RCC 7860 (cell line): ENCODE results near the gene NRDC.
"Not testable (repeated sequence)": the region's sequence is repeated elsewhere in the genome, so short reads cannot be mapped to it uniquely, and the experiment has no call there.

ENCODE experiments used
- DNase-seq: peaks from one replicate; pipeline ENCODE4 v3.0.0-alpha.2; 2015; ENCODE audit warnings: low spot score
- FAIRE-seq: peaks from 2 replicates; lab custom pipeline; 2012; peaks lifted over from hg19 to GRCh38; lab: Jason Lieb, UNC

The NRDC gene

DNA sequence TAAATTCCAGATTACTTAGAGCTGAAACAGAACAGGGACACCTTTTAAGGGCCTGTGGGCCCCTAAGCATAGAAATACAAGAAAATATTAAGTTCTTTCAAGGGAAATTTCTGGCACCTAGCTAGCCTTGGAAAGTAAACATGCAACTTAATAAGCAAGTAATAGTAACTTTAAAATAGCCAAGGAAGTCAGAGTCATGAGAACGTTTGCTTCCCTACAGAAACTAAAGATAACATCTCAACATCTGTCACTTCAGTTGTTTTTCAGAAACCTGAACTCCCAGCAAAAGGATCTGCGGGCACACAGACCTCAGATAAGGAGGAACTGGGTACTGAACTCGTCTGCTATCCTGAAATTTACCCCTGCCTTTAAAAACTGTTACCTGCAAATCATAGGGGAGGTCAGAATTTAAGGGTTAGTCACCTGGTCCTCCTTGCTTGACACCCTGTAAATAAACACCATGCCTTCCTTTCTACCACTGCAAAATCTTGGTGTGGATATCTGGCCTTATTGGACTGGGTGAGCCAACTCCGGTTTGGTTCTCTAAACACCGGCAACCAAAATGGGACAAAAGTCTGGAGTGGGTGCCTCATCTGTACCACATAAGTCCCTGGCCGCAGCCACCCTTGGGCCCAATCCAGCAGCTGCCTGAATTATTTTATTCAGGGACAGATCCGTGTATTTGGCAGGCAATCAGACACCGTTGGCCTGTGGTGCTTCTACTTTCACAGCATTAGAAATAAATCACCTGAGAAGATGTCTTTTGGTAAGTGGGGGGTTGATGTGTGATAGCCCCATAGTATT is 27.9 kb downstream of the NRDC start:
- no peak for FAIRE-seq

GRCh38 chr1:51847294-51847920 is 31.1 kb downstream of the NRDC start:
- no peak for FAIRE-seq
- no peak for DNase-seq

More for the DNA sequence above, 27.9 kb downstream of the NRDC start:
- DNase-seq = no peak

DNA sequence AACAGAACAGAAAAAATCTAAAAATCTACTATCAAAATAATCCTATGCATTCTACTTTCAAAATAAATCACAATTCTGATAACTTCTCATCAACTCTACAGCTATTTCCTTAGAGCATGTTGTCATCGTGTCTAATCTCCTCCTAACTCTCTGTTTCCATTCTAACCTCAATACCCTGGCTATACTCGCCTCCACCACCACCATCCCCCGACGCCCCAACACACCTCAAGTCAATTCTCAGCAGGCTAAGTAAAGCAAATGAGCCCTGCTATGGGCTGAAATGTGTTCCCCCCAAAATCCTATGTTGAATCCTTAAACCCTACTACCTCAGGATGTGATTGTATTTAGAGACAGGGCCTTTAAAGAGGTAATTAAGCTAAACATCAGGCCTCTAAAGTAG is 34.6 kb downstream of the NRDC start:
- no peak for DNase-seq
- FAIRE-seq = no peak

- no peak for FAIRE-seq
- DNase-seq = no peak
These were observed 36.3 kb downstream of the NRDC start for GRCh38 chr1:51842261-51842660.

GRCh38 chr1:51840743-51841461 is 37.6 kb downstream of the NRDC start:
- DNase-seq (no peak), FAIRE-seq (no peak)

- no peak for DNase-seq
- no peak for FAIRE-seq
These were observed 38.3 kb downstream of the NRDC start for GRCh38 chr1:51840182-51840581.

- FAIRE-seq (no peak), DNase-seq (no peak)
These were observed 39.4 kb downstream of the NRDC start for GRCh38 chr1:51839094-51839493.

DNA sequence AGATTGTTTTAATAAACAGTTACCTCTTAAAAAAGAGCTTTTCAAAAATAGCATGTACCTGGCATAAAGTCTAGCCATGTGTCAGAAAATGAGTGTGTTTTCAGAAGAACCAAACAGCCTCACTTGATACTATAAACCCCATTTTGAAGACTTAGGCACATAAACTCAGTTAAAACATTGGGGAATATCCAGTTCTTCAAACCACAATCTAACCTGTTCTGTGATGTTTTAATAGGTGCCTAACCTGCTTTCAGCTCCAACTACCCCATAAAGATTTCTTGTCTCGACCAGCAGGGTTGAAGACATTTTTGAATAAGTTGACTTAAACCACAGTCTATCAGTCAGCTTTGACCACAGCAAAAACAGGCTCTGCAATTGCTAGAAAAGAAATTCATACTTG is 41.3 kb downstream of the NRDC start:
- FAIRE-seq (no peak), DNase-seq (no peak)

GRCh38 chr1:51833700-51834099 is 44.8 kb downstream of the NRDC start:
- DNase-seq (no peak), FAIRE-seq (no peak)

DNA sequence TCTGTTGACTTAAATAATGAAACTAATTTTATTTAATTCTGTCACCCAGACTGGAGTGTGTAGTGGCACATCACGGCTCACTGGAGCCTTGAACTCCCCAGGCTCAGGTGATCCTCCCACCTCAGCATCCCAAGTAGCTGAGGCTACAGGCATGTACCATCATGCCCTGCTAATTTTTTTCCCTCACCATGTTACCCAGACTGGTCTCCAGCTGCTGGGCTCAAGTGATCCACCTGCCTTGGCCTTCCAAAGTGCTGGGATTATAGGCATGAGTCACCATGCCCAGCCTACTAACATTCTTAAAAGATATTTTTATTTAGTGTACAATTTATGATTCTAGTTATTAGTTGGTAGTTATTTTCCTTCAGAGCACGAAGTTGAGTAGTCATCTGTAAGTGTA is 49.5 kb downstream of the NRDC start:
- no peak for DNase-seq
- no peak for FAIRE-seq

DNA sequence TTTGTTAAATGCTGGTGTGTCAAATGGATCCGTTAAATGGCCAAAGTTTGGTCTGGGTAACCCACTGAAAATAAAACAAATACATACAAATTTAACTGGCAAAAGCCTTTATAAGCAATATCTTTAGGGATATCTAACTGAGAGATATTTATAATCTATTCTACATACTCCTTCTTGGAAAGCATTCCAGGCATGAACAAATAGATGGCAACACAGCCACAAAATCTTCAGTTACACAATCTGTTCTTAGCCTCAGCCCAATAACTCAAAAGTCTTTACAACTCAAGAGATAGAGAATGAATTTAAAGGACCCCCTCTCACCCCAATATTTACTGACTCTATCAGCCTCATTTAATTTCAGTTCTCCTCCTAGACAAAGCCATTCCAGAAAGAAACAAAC is 58.7 kb downstream of the NRDC start:
- FAIRE-seq (no peak), DNase-seq (no peak)

GRCh38 chr1:51819021-51819420 is 59.5 kb downstream of the NRDC start:
- not testable (repeated sequence) for DNase-seq, FAIRE-seq

GRCh38 chr1:51818487-51818886 is 60.0 kb downstream of the NRDC start:
- no peak for DNase-seq
- FAIRE-seq = peak; percentile 45

DNA sequence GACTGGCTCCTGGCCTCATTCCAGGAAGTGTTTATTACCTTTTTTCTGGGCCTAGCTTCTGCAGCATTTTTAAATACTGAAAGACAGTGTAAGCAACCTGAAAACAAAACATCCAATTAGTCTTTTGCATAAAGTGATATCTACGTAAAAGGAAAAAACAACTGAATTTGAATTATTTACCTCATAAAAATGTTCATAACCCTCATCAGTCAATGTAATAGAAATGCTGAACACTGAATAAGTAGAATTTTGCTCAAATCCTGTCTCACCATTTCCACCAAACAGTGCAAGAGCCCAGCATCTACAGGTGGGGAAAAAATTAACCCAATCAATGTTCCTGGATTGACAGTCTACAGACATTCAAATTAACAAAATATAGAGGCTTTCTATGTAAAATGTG is 64.0 kb downstream of the NRDC start:
- no peak for DNase-seq
- no peak for FAIRE-seq

GRCh38 chr1:51799372-51799771 is 79.2 kb downstream of the NRDC start:
- FAIRE-seq (no peak), DNase-seq (no peak)

DNA sequence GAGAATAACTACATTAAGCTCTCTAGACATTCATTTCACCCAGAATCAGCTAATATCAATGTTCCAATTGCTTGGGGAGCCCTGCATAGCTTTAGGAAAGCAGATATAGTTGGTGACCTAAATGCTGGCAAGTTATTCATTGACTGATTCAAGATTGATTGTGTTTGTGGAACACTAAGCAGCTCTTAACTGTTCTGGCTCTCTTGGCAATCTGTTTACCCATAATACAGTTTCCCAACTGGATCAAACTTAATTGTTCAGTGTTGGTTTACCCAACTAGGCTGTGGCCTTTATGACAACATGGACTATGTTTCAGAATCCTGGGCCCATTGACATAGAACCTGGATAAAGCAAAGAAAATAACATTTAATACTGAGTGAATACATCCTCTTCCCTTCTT is 83.7 kb downstream of the NRDC start:
- no peak for FAIRE-seq
- DNase-seq = no peak

- FAIRE-seq (no peak), DNase-seq (no peak)
These were observed 84.3 kb downstream of the NRDC start for GRCh38 chr1:51794260-51794659.

DNA sequence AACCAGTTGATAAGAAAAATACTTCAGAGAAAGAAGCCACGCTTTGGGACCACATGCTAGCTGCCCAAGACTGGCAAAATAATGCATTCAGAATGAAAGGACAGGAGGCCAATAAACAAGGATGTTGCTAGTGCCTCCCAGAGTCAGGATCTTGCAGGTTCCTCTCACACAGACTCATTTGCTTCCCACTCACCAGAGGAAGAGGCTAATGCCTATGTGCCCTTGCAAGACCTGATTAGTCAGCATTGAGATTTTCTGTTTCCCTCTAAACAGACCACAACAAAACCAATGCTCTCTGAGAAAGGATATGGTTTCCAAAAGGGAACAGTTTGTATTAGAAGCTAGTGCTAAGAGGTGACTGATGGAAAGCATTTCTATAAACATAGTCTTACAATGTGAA is 85.7 kb downstream of the NRDC start:
- FAIRE-seq (no peak), DNase-seq (peak; percentile 15)

DNA sequence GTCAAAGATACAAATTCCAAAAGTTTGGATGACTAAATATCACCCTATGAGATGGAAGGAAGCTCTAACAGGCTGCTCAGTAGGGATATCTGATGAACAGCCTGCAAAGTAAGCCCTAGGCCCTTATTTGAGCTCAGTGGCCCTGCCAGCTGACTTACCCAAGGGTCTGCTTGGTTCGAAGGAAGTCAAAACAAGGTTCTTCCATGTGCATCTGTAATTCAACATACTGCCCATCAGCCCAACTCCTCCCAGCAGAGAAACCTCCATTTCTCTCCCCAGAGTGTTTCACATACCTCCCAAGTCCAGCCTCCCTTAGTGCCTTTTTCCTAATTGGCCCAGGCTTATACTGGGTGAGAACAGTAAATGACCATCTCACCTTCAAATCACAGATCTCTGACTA is 86.6 kb downstream of the NRDC start:
- no peak for FAIRE-seq
- no peak for DNase-seq

DNA sequence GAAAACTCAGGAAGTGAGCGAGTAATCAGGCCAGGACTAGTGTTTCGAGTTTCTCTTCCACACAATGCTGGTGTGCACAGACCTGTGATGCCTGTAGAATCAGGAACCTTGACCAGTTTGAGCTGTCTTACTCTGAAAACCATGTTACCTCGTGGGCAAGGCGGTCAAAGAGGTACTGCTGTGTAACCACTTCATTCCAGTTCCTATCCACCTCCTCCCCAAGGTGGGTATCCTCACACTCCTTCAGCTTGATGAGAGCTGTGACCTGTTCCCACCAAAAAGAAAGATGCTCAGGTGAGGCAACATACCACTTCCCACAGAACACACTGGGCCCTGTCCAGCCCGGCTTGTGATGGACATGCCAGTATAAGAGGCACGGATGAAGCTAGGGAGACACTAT is 88.1 kb downstream of the NRDC start:
- no peak for FAIRE-seq

DNA sequence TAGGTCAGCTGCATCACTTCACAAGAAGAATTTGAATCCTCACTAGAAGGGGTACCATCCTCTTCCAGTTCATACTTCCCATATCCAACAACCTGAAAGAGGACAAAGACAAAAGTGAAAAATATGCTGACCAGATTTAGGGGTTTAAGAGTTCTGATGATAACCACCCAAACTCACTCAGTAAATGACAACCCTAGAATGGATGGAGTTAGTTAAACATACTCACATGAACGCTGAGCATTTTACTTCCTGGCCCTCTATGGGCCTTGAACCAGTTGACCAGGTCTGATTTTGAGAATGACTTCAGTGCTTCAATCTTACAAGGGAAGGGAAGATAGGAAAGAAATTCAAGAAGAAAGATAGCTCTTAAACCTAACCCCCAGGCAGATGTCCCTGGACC is 89.2 kb downstream of the NRDC start:
- DNase-seq (no peak), FAIRE-seq (no peak)

More for the DNA sequence above, 88.1 kb downstream of the NRDC start:
- DNase-seq = no peak

DNA sequence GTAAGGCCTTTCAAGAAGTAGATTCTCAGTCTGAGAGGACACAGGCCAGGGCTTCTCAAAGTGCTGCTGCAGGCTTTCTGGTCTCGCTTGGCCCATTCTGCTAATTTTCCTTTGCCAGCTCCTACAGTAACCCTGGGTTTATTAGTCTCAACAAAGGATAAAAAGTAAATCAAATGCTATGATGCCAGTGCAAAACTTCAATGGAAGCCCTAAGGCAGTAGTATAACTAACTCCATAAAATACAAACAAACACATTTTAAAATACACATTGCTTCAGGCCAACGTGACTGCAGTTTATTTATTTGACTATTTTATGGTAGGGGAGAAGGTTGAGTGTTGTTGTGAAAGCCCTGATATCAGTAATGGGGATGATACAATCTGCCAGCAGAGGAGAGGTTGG is 89.6 kb downstream of the NRDC start:
- FAIRE-seq = no peak
- DNase-seq = no peak
